Gastrocnemius medialis (tissue), 4 donors: ENCODE data around the gene TMEM116. TPM values are rescaled to one million over a fixed set of nuclear protein-coding genes. Genes with fewer than 3 reads are reported as not detected.

Source experiments
- ATAC-seq, 2 donors: fragments of 150-250 bp; one replicate each; pipeline ENCODE4 v1.9.1; 2016
- DNase-seq, 2 donors: peaks; one replicate each; pipeline ENCODE4 v3.0.0-alpha.2; 2019
- H3K27ac ChIP-seq, 4 donors: fragments of 200-600 bp; sonication (generic); 1 replicate in 1 of 4; 2 replicates in 3 of 4; pipeline ENCODE4 v1.5.1; 2016 to 2018; ENCODE audit warnings: mild to moderate bottlenecking in 2 of 4, moderate library complexity in 1 of 4
- H3K27me3 ChIP-seq, 3 donors: fragments of 200-600 bp; sonication (generic) in 2 of 3; 1 replicate in 1 of 3; 2 replicates in 2 of 3; pipeline versions ENCODE4 v1.5.1 to v1.6.0; 2016 to 2019; ENCODE audit warnings: mild to moderate bottlenecking in 1 of 3, moderate library complexity in 1 of 3
- H3K36me3 ChIP-seq, 2 donors: fragments of 200-600 bp; sonication (generic) in 1 of 2; one replicate each; pipeline ENCODE4 v1.5.1; 2017 to 2018
- H3K4me1 ChIP-seq, 2 donors: fragments of 200-600 bp; sonication (generic) in 1 of 2; one replicate each; pipeline ENCODE4 v1.5.1; 2016 to 2017; ENCODE audit warnings: mild to moderate bottlenecking in 2 of 2
- H3K4me3 ChIP-seq, 4 donors: fragments of 200-600 bp; sonication (generic) in 3 of 4; 1 replicate in 1 of 4; 2 replicates in 3 of 4; pipeline ENCODE4 v1.5.1; 2016 to 2019; ENCODE audit warnings: mild to moderate bottlenecking in 2 of 4
- H3K9me3 ChIP-seq, 3 donors: fragments of 200-600 bp; sonication (generic) in 2 of 3; 1 replicate in 1 of 3; 2 replicates in 2 of 3; pipeline ENCODE4 v1.5.1; 2016 to 2019
- POLR2A ChIP-seq, 2 donors: fragments of 450-650 bp; IDR thresholded peaks; one replicate each; pipeline ENCODE4 v1.6.1; 2017; ENCODE audit warnings: antibody characterized with exemption in 2 of 2, mild to moderate bottlenecking in 2 of 2, moderate library complexity in 2 of 2
- in situ Hi-C, 4 donors: fragments of 200-750 bp; cut with MboI; loops; one replicate each; pipeline versions ENCODE4 v1.15.0 to v1.8.0; 2017; ENCODE audit warnings: low sequenced_read_pairs in 4 of 4
- intact Hi-C: fragments of 100-400 bp; cut with DNase I; formaldehyde crosslinking; loops from one replicate; pipeline ENCODE4 v1.15.1; 2023; ENCODE audit warnings: low total_unique reads
- microRNA-seq, 2 donors: library from miRNA; unstranded; fragments of <30 nt; microRNA quantifications; one replicate each; pipeline ENCODE4, GENCODE V29; 2016; ENCODE audit warnings: borderline replicate concordance in 2 of 2
- total RNA-seq, 4 donors: library from RNA; depleted of rRNA; stranded (reverse); fragments of >200 nt; gene quantifications; one replicate each; pipeline versions ENCODE4 v1.1.0 to v1.2.3, GENCODE V29; 2016
- TF ChIP-seq, protein P1 (sequence below), 5 experiments: fragments of 450-650 bp in 3 of 5; fragments of 200-600 bp in 2 of 5; sonication (generic) in 2 of 5; IDR thresholded peaks in 4 of 5; conservative IDR thresholded peaks in 1 of 5; 1 replicate in 4 of 5; 2 replicates in 1 of 5; pipeline ENCODE4 v1.5.1; 2016 to 2019; ENCODE audit warnings: antibody characterized with exemption in 5 of 5, mild to moderate bottlenecking in 3 of 5, moderate library complexity in 3 of 5

Gene TMEM116
- total RNA-seq, 4 donors from 2014 or later: 1.9 to 8.5 (median 4.3) TPM

DNA sequence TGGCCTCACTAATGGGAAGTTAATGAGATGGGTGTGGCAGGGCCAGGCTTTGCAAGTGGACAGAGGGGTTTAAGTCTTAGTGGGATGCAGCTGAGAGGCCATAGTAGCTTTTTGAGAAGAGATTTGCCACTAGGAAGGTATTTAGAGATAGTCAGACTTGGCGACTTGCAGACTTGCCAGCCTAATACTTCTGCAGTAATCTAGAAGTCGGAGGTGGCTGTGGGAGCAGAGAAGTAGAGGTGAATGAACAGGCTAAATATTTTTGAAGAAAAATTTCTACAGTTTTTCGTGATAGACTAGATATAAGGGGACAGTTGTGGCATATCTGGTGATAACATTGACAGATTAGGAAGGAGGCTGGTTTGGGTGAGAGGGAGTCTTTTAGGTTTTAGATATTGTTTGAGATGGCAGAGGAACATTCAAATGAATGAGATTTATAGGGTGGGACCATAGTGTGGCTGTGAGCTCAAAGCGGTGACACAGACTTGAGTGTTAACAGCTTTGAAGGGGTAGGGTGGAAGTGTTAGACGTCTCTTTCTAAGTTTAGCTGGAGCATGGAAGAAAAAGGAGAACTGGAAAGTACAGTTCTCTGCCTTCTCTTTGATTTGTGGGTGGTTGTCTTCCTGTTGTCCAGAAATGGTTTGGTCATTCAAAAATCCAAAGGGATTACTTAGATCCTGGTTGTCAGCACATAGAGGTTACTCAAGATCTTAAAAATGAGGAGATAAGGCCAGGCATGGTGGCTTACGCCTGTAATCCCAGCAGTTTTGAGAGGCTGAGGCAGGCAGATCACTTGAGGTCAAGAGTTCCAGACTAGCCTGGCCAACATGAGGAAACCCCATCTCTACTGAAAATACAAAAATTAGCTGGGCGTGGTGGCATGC is 126.1 kb downstream of the TMEM116 start:
- H3K9me3 ChIP-seq: no peaks in the 10 kb centered on the region
- H3K27ac ChIP-seq: no peak overlapping the region
- in situ Hi-C loops: no loop called here
- TF ChIP-seq, protein P1, sequence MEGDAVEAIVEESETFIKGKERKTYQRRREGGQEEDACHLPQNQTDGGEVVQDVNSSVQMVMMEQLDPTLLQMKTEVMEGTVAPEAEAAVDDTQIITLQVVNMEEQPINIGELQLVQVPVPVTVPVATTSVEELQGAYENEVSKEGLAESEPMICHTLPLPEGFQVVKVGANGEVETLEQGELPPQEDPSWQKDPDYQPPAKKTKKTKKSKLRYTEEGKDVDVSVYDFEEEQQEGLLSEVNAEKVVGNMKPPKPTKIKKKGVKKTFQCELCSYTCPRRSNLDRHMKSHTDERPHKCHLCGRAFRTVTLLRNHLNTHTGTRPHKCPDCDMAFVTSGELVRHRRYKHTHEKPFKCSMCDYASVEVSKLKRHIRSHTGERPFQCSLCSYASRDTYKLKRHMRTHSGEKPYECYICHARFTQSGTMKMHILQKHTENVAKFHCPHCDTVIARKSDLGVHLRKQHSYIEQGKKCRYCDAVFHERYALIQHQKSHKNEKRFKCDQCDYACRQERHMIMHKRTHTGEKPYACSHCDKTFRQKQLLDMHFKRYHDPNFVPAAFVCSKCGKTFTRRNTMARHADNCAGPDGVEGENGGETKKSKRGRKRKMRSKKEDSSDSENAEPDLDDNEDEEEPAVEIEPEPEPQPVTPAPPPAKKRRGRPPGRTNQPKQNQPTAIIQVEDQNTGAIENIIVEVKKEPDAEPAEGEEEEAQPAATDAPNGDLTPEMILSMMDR (IDR thresholded peaks at IDR 0.05 in 4 of 5, conservative IDR thresholded peaks at IDR 0.05 in 1 of 5): no peak
- no peak for TF ChIP-seq POLR2A (IDR thresholded peaks at IDR 0.05)
- DNase-seq (no peak), ATAC-seq (no peak)
- H3K27me3 ChIP-seq: no peaks in the 10 kb centered on the region
- no peaks in the 10 kb centered on the region for H3K4me1 ChIP-seq
- H3K36me3 ChIP-seq: peaks cover 0 to 90% of the 10 kb centered on the region in 2 donors
- intact Hi-C loops: no loop called here
- H3K4me3 ChIP-seq: no peak overlapping the region

DNA sequence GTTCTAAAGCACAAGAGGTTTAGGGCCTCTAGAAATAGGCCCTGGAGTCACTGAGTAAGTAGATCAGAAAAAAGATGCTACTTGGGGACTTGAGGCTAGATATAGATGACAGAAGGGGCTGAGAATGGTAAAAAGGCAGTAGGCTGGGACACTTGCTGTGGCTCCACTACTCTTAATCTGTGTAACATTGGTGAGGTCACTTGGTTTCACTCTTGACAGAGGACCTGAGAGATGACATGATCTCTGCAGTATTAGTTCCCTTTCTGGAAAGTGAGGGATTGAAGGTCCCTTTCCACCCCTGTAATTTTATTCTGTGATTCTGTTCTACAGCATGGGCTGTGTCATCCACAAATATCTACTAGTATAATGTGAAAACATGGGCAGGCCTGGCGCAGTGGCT is 131.2 kb downstream of the TMEM116 start:
- Histone ChIP-seq H3K27me3 (no peaks in the 10 kb centered on the region), H3K36me3 (peaks cover 0 to 78% of the 10 kb centered on the region in 2 donors), H3K27ac (no peak overlapping the region), H3K4me1 (no peaks in the 10 kb centered on the region), H3K4me3 (no peak overlapping the region), H3K9me3 (no peaks in the 10 kb centered on the region)
- no peak for ATAC-seq
- no peak for DNase-seq
- in situ Hi-C loops: no loop called here
- intact Hi-C loops: no loop called here
- TF ChIP-seq, protein P1 (IDR thresholded peaks at IDR 0.05 in 4 of 5, conservative IDR thresholded peaks at IDR 0.05 in 1 of 5): no peak
- TF ChIP-seq POLR2A (IDR thresholded peaks at IDR 0.05): no peak

Small RNA genes within 50 kb of the gene (microRNA-seq; reads per million reads assigned to microRNA genes)
- 0 reads per million in 2 donors for gene MIR3657

Other genes with a start within 250 kb of the TMEM116 start
- gene ALDH2, start 246.2 kb downstream of the TMEM116 start, total RNA-seq: 100 to 1,000 TPM in 1 of 4 donors, 10 to 100 TPM in 3; 70.9 to 156 (median 89.9) TPM
- gene MAPKAPK5, start 170.9 kb downstream of the TMEM116 start, total RNA-seq: 10 to 100 TPM; 32.3 to 57.8 (median 48.0) TPM
- gene ERP29, start 261 bp upstream of the TMEM116 start, total RNA-seq: 10 to 100 TPM in 3 of 4 donors, 1 to 10 TPM in 1; 9.9 to 20.9 (median 16.8) TPM
- 10 to 100 TPM; 17.2 to 44.6 (median 25.5) TPM for gene NAA25, start 95.6 kb upstream of the TMEM116 start, total RNA-seq
- gene TRAFD1, start 112.4 kb upstream of the TMEM116 start, total RNA-seq: 10 to 100 TPM in 3 of 4 donors, 1 to 10 TPM in 1; 8.9 to 17.7 (median 14.5) TPM